ENCODE measurements around the gene ATG101.
"Not testable (repeated sequence)": the region's sequence is repeated elsewhere in the genome, so short reads cannot be mapped to it uniquely, and the experiment has no call there.

Gene ATG101

DNA sequence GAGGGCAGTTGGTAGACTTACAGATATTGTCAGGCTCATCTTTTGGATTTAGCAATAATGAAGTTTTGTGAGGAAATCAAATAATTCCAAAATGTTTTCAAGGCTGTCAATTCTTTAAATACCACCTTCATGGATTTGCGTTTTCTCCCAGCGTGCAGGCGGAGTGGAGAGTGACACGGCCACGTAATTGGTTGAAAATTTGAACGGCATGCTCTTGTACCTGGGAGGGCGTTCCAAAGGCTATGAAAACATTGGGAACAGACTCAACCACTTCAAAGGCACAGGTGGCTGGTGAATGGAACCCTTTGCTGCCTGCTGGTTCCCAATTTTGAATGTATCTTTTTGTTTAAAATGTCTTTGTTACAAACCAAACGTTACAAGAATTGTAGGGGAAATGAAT is 22.1 kb downstream of the ATG101 start:
- Mint-ChIP-seq H3K4me3 (no peak overlapping the region), H3K27me3 (ENCODE audit: low read depth) (peaks cover 65% of the 10 kb centered on the region), H3K9me3 (peaks cover 5% of the 10 kb centered on the region), H3K36me3 (ENCODE audit: low read depth) (no peaks in the 10 kb centered on the region), H3K4me1 (peaks cover 20% of the 10 kb centered on the region), H3K27ac (no peak overlapping the region)
- TF ChIP-seq, protein P1, sequence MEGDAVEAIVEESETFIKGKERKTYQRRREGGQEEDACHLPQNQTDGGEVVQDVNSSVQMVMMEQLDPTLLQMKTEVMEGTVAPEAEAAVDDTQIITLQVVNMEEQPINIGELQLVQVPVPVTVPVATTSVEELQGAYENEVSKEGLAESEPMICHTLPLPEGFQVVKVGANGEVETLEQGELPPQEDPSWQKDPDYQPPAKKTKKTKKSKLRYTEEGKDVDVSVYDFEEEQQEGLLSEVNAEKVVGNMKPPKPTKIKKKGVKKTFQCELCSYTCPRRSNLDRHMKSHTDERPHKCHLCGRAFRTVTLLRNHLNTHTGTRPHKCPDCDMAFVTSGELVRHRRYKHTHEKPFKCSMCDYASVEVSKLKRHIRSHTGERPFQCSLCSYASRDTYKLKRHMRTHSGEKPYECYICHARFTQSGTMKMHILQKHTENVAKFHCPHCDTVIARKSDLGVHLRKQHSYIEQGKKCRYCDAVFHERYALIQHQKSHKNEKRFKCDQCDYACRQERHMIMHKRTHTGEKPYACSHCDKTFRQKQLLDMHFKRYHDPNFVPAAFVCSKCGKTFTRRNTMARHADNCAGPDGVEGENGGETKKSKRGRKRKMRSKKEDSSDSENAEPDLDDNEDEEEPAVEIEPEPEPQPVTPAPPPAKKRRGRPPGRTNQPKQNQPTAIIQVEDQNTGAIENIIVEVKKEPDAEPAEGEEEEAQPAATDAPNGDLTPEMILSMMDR (IDR thresholded peaks at IDR 0.05; ENCODE audit: unreplicated experiment in 3 of 3): no peak

DNA sequence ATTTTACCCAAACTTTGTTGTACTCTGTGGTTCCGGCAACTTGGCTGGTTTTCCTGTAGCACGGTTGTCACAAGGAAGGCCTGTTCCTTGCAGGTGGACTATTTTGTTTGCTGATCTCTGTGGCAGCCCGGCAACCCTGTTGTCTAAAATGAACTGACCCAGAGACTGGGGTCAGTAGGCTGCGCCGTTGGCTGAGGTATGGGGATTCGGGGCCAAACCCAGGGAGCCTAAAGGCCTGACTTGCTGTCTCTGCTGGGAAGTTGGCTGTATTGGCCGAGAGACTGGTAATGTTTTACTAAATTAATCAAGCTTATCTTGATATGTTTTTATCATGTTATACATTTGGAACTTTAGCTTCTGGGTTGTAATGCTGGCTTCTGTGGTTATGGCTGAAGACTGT is 23.6 kb downstream of the ATG101 start:
- H3K27me3 Mint-ChIP-seq (ENCODE audit: low read depth): peaks cover 67% of the 10 kb centered on the region
- H3K4me3 Mint-ChIP-seq: no peak overlapping the region
- no peak overlapping the region for H3K27ac Mint-ChIP-seq
- no peaks in the 10 kb centered on the region for H3K36me3 Mint-ChIP-seq (ENCODE audit: low read depth)
- TF ChIP-seq, protein P1 (IDR thresholded peaks at IDR 0.05; ENCODE audit: unreplicated experiment in 3 of 3): no peak
- H3K4me1 Mint-ChIP-seq: peaks cover 8% of the 10 kb centered on the region
- peaks cover 5% of the 10 kb centered on the region for H3K9me3 Mint-ChIP-seq

DNA sequence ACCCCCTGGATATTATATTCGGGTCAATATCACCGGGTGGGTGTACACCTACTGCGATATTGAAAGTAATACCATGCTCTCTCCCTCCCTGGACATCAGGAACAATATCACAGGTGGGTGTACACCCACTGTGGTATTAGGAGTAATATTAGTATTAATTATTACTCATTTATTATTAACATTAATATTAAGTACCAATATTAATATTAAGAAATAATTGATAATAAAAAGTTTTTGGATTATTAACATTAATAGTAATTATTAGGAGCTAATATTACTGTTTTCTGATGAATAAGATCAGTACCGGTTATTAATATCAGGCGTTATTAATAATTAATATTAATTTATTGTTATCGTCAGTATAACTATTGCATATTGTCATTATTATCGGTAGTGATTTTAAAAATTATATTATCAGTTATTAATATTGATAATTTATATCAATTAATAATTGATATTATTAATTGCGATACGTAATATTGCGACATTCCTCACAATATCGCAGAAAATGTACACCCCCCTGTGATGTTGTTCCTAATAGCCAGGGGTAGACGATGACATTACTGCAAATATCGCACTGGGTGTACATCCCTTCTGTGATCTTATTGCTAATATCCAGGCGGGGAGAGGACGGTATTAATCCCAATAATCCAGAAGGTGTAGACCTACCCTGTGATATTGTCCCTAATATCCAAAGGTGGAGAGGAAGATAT is 26.7 kb downstream of the ATG101 start:
- TF ChIP-seq, protein P1 (IDR thresholded peaks at IDR 0.05; ENCODE audit: unreplicated experiment in 3 of 3): no peak

DNA sequence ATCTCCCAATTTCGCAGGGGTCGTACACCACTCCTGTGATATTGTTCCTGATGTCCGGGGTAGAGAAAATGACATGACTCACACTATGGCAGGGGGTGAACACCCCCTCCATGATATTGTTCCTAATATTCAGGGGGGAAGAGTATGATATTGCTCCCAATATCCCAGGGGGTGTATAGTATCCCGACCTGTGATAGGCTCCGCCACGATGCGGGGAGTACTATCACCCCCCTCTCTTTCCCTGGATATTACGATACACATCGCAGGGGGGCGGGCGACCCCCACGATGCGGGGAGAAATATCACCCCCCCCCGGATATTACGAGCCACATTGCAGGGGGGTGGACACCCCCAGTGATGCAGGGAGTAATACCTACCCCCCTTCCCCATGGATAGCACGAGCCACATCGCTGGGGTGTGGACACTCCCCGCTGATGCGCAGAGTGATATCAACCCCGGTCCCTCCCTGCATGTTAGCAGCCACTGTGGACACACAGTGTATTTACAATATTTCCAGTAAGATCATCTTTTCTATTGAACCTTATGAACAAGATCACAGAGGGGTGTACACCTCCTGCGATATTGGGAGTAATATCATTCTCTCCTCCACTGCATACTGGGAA is 27.4 kb downstream of the ATG101 start:
- Mint-ChIP-seq H3K27ac (no peak overlapping the region), H3K36me3 (ENCODE audit: low read depth) (no peaks in the 10 kb centered on the region), H3K4me1 (no peaks in the 10 kb centered on the region), H3K9me3 (peaks cover 5% of the 10 kb centered on the region), H3K4me3 (no peak overlapping the region), H3K27me3 (ENCODE audit: low read depth) (peaks cover 70% of the 10 kb centered on the region)
- TF ChIP-seq, protein P1 (IDR thresholded peaks at IDR 0.05; ENCODE audit: unreplicated experiment in 3 of 3): no peak

More for the DNA sequence above, 26.7 kb downstream of the ATG101 start:
- H3K9me3 Mint-ChIP-seq: peaks cover 5% of the 10 kb centered on the region
- no peaks in the 10 kb centered on the region for H3K36me3 Mint-ChIP-seq (ENCODE audit: low read depth)
- no peak overlapping the region for H3K27ac Mint-ChIP-seq
- no peak overlapping the region for H3K4me3 Mint-ChIP-seq
- peaks cover 70% of the 10 kb centered on the region for H3K27me3 Mint-ChIP-seq (ENCODE audit: low read depth)
- H3K4me1 Mint-ChIP-seq: no peaks in the 10 kb centered on the region

DNA sequence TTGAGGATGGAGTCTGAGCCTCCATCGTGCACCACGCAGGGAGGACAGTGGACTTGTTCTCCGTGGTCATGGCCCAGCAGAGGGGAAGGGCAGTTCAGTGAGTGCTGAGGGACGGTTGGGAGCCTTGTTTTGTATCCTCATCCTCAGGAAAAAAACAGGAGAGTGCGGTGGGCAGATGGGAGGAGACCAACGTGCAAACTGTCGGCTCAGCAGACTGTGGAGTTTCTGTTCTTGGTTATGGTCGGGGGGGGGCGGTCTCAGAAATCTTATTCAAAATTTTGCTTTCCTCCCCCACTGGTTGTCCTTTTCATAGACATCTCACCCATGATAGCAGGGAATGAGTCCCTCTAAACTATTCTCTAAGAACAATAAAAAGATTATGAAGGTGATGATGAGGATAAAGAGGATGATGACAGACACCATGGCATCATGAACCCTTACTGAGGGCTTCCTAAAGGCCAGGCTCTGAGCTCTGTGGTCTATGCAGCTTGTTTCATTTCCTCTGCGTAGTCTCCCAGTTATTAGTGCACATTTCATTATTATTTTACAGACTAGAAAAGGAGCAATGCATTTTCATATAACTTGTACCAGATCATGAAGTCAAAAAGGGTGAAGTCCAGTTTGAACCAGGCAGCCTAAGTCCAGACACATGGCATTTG is 34.8 kb downstream of the ATG101 start:
- not testable (repeated sequence) for H3K36me3 Mint-ChIP-seq (ENCODE audit: low read depth); H3K4me1 Mint-ChIP-seq; H3K9me3 Mint-ChIP-seq; H3K27ac Mint-ChIP-seq; H3K4me3 Mint-ChIP-seq
- peaks cover 68% of the 10 kb centered on the region for H3K27me3 Mint-ChIP-seq (ENCODE audit: low read depth)

DNA sequence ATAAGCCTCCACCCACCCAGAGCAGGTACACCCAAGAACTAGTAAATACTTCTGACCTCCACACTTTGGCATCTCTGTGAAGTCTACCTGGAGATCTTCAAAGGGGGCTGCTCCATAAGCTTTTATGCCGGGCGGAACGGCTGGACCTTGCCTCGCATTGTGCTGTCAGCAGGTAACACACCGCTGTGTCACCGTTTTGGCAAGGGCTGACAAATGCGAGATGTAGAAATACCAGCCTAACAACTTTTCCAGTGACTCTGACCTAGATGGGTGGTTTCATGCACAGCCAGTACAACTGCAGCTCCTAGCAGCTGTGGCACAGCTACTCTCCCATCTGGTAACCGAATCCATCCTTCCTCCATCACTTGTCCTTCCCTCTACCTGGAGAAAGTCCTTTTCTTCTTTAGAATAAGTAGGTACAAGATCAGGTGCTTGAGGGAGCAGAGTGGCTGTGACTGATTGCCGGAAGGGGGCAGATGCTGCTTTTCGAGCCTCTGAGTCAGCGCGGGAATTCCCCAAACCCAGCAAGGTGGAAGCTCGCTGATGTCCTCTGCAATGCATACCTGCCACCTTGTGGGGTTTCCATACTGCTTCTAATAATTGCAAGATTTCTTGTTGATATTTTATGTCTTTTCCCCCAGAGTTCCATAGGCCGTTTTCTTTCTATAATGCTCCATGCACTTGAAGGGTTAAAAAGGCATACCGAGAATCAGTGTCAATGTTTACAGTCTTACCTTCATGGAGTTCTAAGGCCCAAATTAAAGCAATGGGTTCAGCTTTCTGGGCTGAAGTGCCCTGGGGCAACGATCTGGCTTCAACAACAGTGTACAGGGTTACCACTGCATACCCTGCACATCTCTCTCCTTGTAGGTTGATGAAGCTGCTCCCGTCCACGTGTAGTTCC is 46.7 kb downstream of the ATG101 start:
- not testable (repeated sequence) for H3K4me3 Mint-ChIP-seq; H3K4me1 Mint-ChIP-seq; H3K27ac Mint-ChIP-seq; H3K9me3 Mint-ChIP-seq; H3K36me3 Mint-ChIP-seq (ENCODE audit: low read depth)
- peaks cover 41% of the 10 kb centered on the region for H3K27me3 Mint-ChIP-seq (ENCODE audit: low read depth)

DNA sequence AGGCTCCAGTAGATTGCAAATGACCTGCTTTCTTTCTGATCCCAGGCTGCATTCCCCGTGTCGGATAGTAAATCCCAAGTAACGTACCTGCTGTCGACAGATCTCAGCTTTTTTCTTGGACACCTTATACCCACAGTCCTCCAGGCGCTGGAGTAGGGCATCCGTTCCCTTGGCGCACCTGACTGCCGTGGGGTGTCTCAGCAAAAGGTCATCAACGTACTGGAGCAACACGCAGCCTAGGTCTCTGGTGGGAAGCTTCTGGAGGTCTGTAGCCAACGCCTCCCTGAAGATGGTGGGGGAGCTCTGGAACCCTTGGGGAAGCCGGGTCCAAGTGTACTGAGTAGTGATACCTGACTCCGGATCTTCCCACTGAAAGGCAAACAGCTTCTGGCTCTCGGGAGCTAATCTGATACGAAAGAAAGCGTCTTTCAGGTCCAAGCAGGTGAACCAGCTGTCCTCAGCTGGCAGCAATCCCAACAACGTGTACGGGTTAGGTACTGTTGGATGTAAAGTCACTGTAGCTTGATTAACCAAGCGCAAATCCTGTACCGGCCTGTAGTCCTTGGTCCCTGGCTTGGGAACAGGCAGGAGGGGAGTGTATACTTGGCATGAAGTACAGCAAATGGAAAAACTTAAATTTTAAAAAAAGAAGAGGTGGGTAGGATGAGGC is 48.2 kb downstream of the ATG101 start:
- H3K27me3 Mint-ChIP-seq (ENCODE audit: low read depth): peaks cover 54% of the 10 kb centered on the region
- H3K36me3 Mint-ChIP-seq (ENCODE audit: low read depth); H3K4me3 Mint-ChIP-seq; H3K9me3 Mint-ChIP-seq: not testable (repeated sequence)
- peak overlapping the region in 2 of 3 experiments; percentile 65 to 78 for H3K27ac Mint-ChIP-seq
- peaks cover 10% of the 10 kb centered on the region for H3K4me1 Mint-ChIP-seq
